ENCODE measurements around the gene ITGAE.

GRCh38 chr17:3772764-3773163 lies 28.2 kb downstream of the ITGAE start:
- TF ChIP-seq, protein P1, sequence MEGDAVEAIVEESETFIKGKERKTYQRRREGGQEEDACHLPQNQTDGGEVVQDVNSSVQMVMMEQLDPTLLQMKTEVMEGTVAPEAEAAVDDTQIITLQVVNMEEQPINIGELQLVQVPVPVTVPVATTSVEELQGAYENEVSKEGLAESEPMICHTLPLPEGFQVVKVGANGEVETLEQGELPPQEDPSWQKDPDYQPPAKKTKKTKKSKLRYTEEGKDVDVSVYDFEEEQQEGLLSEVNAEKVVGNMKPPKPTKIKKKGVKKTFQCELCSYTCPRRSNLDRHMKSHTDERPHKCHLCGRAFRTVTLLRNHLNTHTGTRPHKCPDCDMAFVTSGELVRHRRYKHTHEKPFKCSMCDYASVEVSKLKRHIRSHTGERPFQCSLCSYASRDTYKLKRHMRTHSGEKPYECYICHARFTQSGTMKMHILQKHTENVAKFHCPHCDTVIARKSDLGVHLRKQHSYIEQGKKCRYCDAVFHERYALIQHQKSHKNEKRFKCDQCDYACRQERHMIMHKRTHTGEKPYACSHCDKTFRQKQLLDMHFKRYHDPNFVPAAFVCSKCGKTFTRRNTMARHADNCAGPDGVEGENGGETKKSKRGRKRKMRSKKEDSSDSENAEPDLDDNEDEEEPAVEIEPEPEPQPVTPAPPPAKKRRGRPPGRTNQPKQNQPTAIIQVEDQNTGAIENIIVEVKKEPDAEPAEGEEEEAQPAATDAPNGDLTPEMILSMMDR (IDR thresholded peaks at IDR 0.05; ENCODE audit: low read length) = no peak
- TF ChIP-seq EZH2phosphoT487 (IDR thresholded peaks at IDR 0.05; ENCODE audit: low read length) = no peak
